ENCODE measurements around the gene LCA5L.

Gene LCA5L

GRCh38 chr21:39480271-39480670 is 34.7 kb upstream of the LCA5L start:
- Mint-ChIP-seq H3K27ac (no peak overlapping the region), H3K4me3 (no peak overlapping the region), H3K27me3 (ENCODE audit: low read depth) (no peaks in the 10 kb centered on the region), H3K36me3 (ENCODE audit: low read depth) (no peaks in the 10 kb centered on the region), H3K9me3 (no peaks in the 10 kb centered on the region), H3K4me1 (peaks cover 33% of the 10 kb centered on the region)
- TF ChIP-seq, protein P1, sequence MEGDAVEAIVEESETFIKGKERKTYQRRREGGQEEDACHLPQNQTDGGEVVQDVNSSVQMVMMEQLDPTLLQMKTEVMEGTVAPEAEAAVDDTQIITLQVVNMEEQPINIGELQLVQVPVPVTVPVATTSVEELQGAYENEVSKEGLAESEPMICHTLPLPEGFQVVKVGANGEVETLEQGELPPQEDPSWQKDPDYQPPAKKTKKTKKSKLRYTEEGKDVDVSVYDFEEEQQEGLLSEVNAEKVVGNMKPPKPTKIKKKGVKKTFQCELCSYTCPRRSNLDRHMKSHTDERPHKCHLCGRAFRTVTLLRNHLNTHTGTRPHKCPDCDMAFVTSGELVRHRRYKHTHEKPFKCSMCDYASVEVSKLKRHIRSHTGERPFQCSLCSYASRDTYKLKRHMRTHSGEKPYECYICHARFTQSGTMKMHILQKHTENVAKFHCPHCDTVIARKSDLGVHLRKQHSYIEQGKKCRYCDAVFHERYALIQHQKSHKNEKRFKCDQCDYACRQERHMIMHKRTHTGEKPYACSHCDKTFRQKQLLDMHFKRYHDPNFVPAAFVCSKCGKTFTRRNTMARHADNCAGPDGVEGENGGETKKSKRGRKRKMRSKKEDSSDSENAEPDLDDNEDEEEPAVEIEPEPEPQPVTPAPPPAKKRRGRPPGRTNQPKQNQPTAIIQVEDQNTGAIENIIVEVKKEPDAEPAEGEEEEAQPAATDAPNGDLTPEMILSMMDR (IDR thresholded peaks at IDR 0.05; ENCODE audit: unreplicated experiment in 3 of 3): no peak

DNA sequence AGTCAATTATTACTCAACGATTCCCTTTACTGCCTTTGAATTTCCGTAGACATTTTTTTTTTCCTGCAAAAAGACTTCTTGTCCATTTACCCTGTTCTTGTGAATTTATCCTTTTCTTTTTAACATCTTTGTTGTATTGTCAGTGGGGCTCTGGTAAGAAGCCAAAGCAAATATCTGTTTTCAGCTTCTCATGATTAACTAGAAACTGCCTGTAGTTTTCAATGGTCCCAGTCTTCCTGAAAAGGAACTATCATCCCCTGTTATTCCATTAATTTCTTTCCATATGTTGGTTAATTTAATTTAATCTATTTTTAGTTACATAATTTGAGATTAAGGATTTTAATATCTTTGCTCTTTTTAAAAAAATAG is 34.2 kb upstream of the LCA5L start:
- peak overlapping the region; percentile 34 to 76 (median 71) for H3K27ac Mint-ChIP-seq
- TF ChIP-seq, protein P1 (IDR thresholded peaks at IDR 0.05; ENCODE audit: unreplicated experiment in 3 of 3): no peak
- H3K36me3 Mint-ChIP-seq (ENCODE audit: low read depth): no peaks in the 10 kb centered on the region
- H3K4me1 Mint-ChIP-seq: peaks cover 28% of the 10 kb centered on the region
- H3K27me3 Mint-ChIP-seq (ENCODE audit: low read depth): no peaks in the 10 kb centered on the region
- no peaks in the 10 kb centered on the region for H3K9me3 Mint-ChIP-seq
- no peak overlapping the region for H3K4me3 Mint-ChIP-seq

GRCh38 chr21:39479164-39479813 is 33.7 kb upstream of the LCA5L start:
- Mint-ChIP-seq H3K27ac (peak overlapping the region; percentile 34 to 76 (median 71)), H3K4me1 (peaks cover 24% of the 10 kb centered on the region), H3K9me3 (no peaks in the 10 kb centered on the region), H3K4me3 (no peak overlapping the region), H3K27me3 (ENCODE audit: low read depth) (no peaks in the 10 kb centered on the region), H3K36me3 (ENCODE audit: low read depth) (no peaks in the 10 kb centered on the region)
- TF ChIP-seq, protein P1 (IDR thresholded peaks at IDR 0.05; ENCODE audit: unreplicated experiment in 3 of 3): no peak

- TF ChIP-seq, protein P1 (IDR thresholded peaks at IDR 0.05; ENCODE audit: unreplicated experiment in 3 of 3): no peak
Measured at GRCh38 chr21:39474611-39475010, 29.0 kb upstream of the LCA5L start.

DNA sequence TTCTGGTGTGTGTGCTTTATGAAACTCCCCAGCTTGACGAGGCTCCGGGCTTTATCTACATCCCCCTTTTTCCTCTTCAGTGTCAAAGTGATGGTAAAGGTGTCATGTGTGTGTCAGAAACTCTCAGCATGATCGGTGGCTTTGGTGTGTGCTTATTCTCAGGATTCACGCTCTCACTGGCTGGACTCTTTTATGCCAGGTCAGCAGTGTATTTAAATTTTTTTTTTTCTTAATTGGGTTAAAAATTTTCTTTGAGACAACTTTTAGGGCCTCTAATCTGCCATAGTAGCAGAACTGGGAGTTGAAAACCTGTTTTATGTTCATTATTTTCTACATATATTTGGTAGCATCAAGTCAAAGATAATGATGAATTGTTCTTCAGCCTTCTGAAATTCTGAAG is 27.2 kb upstream of the LCA5L start:
- Mint-ChIP-seq H3K4me3 (no peak overlapping the region), H3K36me3 (ENCODE audit: low read depth) (peaks cover 6% of the 10 kb centered on the region), H3K27ac (no peak overlapping the region), H3K27me3 (ENCODE audit: low read depth) (peaks cover under 1% of the 10 kb centered on the region), H3K9me3 (peaks cover 4% of the 10 kb centered on the region), H3K4me1 (peaks cover 3% of the 10 kb centered on the region)
- TF ChIP-seq, protein P1 (IDR thresholded peaks at IDR 0.05; ENCODE audit: unreplicated experiment in 3 of 3): no peak

More at GRCh38 chr21:39474611-39475010, 29.0 kb upstream of the LCA5L start:
- Mint-ChIP-seq H3K27ac (no peak overlapping the region), H3K36me3 (ENCODE audit: low read depth) (peaks cover 6% of the 10 kb centered on the region), H3K9me3 (peaks cover 4% of the 10 kb centered on the region), H3K4me1 (peaks cover 4% of the 10 kb centered on the region), H3K4me3 (no peak overlapping the region), H3K27me3 (ENCODE audit: low read depth) (no peaks in the 10 kb centered on the region)

DNA sequence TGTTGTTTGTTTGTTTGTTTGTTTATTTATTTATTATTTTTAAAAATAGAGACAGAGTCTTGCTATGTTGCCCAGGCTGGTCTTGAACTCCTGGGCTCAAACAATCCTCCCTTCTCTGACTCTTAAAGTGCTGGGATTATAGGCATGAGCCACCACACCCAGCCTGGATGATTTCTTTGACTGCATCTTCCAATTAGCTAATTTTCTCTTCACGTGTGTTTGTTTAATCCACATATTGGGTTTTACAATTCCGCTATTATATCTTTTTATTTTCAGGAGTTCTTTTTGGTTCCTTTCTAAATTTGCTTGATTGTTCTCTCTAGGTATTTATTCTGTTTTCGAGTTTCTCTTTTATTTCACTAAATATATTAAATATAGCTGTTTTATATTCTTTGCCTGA is 26.0 kb upstream of the LCA5L start:
- H3K4me3 Mint-ChIP-seq: no peak overlapping the region
- H3K9me3 Mint-ChIP-seq: peaks cover 4% of the 10 kb centered on the region
- peaks cover 4% of the 10 kb centered on the region for H3K27me3 Mint-ChIP-seq (ENCODE audit: low read depth)
- TF ChIP-seq, protein P1 (IDR thresholded peaks at IDR 0.05; ENCODE audit: unreplicated experiment in 3 of 3): no peak
- peaks cover 6% of the 10 kb centered on the region for H3K36me3 Mint-ChIP-seq (ENCODE audit: low read depth)
- H3K4me1 Mint-ChIP-seq: peaks cover 6% of the 10 kb centered on the region
- H3K27ac Mint-ChIP-seq: no peak overlapping the region
